GM06990 (cell line): ENCODE measurements around the gene ZNF700.
"Not testable (repeated sequence)": the region's sequence is repeated elsewhere in the genome, so short reads cannot be mapped to it uniquely, and the experiment has no call there.

ENCODE experiments used
- DNase-seq: peaks from one replicate; pipeline ENCODE4 v3.0.0-alpha.2; 2011; ENCODE audit not compliant: insufficient read length; ENCODE audit errors: extremely low read depth
- H3K27me3 ChIP-seq: replicated peaks from 2 replicates; pipeline ENCODE4 v1.6.0; 2011; ENCODE audit warnings: low read length; ENCODE audit not compliant: control insufficient read depth, insufficient read depth
- H3K36me3 ChIP-seq: 2 replicates; pipeline ENCODE4 v1.5.1; 2011; ENCODE audit warnings: low read length; ENCODE audit not compliant: control insufficient read depth, insufficient read depth
- H3K4me3 ChIP-seq: replicated peaks from 2 replicates; pipeline ENCODE4 v1.5.1; 2011; ENCODE audit warnings: low read depth, mild to moderate bottlenecking, control low read depth, low read length
- CTCF ChIP-seq: IDR thresholded peaks from 2 replicates; pipeline ENCODE4 v1.5.1; 2011; ENCODE audit warnings: low read length, control low read depth, mild to moderate bottlenecking, inconsistent platforms; ENCODE audit not compliant: insufficient read depth, poor library complexity, severe bottlenecking

The ZNF700 gene

GRCh38 chr19:11921852-11922495 lies 2.9 kb upstream of the ZNF700 start:
- DNase-seq: no peak
- H3K36me3 ChIP-seq: no peaks in the 10 kb centered on the region
- no peak overlapping the region for H3K4me3 ChIP-seq
- no peaks in the 10 kb centered on the region for H3K27me3 ChIP-seq
- TF ChIP-seq CTCF: no peak

DNA sequence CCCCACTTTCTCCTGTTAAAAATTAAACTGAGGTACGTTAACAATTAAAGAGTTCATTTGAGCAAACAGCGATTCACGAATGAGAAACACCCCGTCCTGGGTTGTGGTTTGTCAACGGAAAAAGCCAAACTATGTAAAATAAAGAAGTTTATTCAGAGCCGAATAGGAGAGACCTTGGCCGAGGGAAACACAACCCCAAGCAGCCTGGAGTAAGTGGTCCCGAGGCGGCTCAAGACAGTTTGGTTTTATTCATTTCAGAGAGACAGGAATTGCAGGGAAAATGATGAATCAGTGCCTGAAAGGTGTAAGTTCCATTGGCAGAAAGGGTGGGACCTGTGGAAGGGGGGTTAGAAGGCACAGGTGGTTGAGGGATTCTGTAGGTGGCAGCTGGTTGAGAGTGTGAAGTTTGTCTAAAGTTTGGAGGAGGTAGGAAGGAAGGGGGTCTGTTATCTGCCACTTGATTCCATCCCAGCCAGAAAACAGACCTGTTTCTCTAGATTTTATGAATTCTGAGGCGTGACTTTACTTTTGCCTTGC lies 812 bp downstream of the ZNF700 start:
- not testable (repeated sequence) for H3K36me3 ChIP-seq, DNase-seq, H3K27me3 ChIP-seq
- H3K4me3 ChIP-seq: peak overlapping the region; percentile 88

GRCh38 chr19:11927227-11927626 lies 2.3 kb downstream of the ZNF700 start:
- no peak for DNase-seq
- no peak for TF ChIP-seq CTCF
- Histone ChIP-seq H3K36me3 (no peaks in the 10 kb centered on the region), H3K27me3 (no peaks in the 10 kb centered on the region), H3K4me3 (no peak overlapping the region)

DNA sequence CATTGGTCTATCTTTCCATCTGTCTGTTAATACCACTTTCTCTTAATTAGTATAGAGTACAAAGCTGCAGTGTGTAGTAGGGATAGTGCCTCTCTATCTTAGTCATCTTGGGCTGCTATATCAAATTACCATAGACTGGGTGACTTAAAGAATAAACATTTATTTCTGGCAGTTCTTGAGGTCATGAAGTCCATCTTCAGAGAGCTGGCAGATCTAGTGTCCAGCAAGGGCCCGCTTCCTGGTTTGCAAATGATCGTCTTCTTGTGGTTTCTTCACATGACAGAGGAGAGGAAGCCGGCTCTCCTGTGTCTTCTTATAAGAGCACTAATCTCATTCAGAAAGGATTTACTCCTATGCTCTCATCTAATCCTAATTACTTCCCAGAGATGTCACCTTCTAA lies 6.1 kb downstream of the ZNF700 start:
- DNase-seq: no peak
- no peaks in the 10 kb centered on the region for H3K36me3 ChIP-seq
- no peak for TF ChIP-seq CTCF
- no peaks in the 10 kb centered on the region for H3K27me3 ChIP-seq
- H3K4me3 ChIP-seq: no peak overlapping the region

GRCh38 chr19:11931513-11931912 lies 6.6 kb downstream of the ZNF700 start:
- TF ChIP-seq CTCF: no peak
- DNase-seq: no peak
- H3K4me3 ChIP-seq: no peak overlapping the region
- no peaks in the 10 kb centered on the region for H3K36me3 ChIP-seq
- no peaks in the 10 kb centered on the region for H3K27me3 ChIP-seq

DNA sequence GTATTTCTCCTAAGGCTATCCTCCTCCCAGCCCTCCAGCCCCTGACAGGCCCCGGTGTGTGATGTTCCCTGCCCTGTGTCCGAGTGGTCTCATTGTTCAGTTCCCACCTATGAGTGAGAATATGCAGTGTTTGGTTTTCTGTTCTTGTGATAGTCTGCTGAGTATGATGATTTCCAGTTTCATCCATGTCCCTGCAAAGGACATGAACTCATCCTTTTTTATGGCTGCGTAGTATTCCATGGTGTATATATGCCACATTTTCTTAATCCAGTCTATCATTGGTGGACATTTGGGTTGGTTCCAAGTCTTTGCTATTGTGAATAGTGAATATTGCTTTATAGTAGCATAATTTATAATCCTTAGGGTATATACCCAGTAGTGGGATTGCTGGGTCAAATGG lies 10.9 kb downstream of the ZNF700 start:
- H3K4me3 ChIP-seq, DNase-seq, H3K36me3 ChIP-seq, H3K27me3 ChIP-seq: not testable (repeated sequence)

DNA sequence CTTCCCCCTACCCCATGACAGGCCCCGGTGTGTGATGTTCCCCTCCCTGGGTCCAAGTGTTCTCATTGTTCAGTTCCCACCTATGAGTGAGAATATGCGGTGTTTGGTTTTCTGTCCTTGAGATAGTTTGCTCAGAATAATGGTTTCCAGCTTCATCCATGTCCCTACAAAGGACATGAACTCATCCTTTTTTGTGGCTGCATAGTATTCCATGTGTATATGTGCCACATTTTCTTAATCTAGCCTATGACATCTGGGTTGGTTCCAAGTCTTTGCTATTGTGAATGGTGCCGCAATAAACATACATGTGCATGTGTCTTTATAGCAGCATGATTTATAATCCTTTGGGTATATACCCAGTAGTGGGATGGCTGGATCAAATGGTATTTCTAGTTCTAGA lies 13.5 kb downstream of the ZNF700 start:
- H3K27me3 ChIP-seq, H3K36me3 ChIP-seq, DNase-seq, H3K4me3 ChIP-seq: not testable (repeated sequence)

DNA sequence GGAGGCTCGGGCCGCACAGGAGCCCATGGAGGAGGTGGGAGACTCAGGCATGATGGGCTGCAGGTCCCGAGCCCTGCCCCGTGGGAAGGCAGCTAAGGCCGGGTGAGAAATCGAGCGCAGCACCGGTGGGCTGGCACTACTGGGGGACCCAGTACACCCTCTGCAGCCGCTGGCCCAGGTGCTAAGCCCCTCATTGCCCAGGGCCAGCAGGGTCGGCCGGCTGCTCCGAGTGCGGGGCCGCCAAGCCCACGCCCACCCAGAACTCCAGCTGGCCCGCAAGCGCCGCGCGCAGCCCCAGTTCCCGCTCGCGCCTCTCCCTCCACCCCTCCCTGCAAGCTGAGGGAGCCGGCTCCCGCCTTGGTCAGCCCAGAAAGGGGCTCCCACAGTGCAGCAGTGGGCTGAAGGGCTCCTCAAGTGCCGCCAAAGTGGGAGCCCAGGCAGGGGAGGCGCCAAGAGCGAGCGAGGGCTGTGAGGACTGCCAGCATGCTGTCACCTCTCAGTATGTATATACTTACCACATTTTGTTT lies 16.5 kb downstream of the ZNF700 start:
- not testable (repeated sequence) for H3K27me3 ChIP-seq, H3K4me3 ChIP-seq, H3K36me3 ChIP-seq, DNase-seq
